Hepatocyte (in vitro differentiated cells): Measurements from ENCODE around the gene HNRNPF. TPM values are rescaled to one million over a fixed set of nuclear protein-coding genes. Genes with fewer than 3 reads are reported as not detected.

Source experiments
- DNase-seq: peaks from one replicate; pipeline ENCODE4 v3.0.0-alpha.2; 2016; ENCODE audit warnings: low spot score
- H2AFZ ChIP-seq: fragments of 200-600 bp; sonication (generic); 2 replicates; pipeline ENCODE4 v1.6.0; 2016; ENCODE audit warnings: antibody characterized with exemption, mild to moderate bottlenecking
- H3K27ac ChIP-seq: fragments of 200-600 bp; sonication (generic); 2 replicates; pipeline ENCODE4 v1.5.1; 2016; ENCODE audit warnings: mild to moderate bottlenecking
- H3K27me3 ChIP-seq: fragments of 200-600 bp; sonication (generic); 2 replicates; pipeline ENCODE4 v1.6.1; 2016
- H3K36me3 ChIP-seq: fragments of 200-600 bp; sonication (generic); replicated peaks from 2 replicates; pipeline ENCODE4 v1.5.1; 2016; ENCODE audit warnings: low read depth; ENCODE audit not compliant: insufficient read depth
- H3K4me1 ChIP-seq: fragments of 200-600 bp; sonication (generic); 2 replicates; pipeline ENCODE4 v1.5.1; 2016; ENCODE audit warnings: mild to moderate bottlenecking, moderate library complexity; ENCODE audit not compliant: insufficient read depth
- H3K4me2 ChIP-seq: fragments of 200-600 bp; sonication (generic); 2 replicates; pipeline ENCODE4 v1.6.0; 2016
- H3K4me3 ChIP-seq: fragments of 200-600 bp; sonication (generic); 2 replicates; pipeline ENCODE4 v1.5.1; 2016; ENCODE audit warnings: mild to moderate bottlenecking
- H3K79me2 ChIP-seq: fragments of 200-600 bp; sonication (generic); 2 replicates; pipeline ENCODE4 v1.6.0; 2017; ENCODE audit warnings: mild to moderate bottlenecking
- H3K9me2 ChIP-seq: fragments of 200-600 bp; sonication (generic); replicated peaks from 2 replicates; pipeline ENCODE4 v1.6.0; 2017; ENCODE audit warnings: mild to moderate bottlenecking; ENCODE audit not compliant: insufficient read depth
- H3K9me3 ChIP-seq: fragments of 200-600 bp; sonication (generic); 2 replicates; pipeline ENCODE4 v1.5.1; 2016; ENCODE audit warnings: low read depth, mild to moderate bottlenecking
- H4K20me1 ChIP-seq: fragments of 200-600 bp; sonication (generic); 2 replicates; pipeline ENCODE4 v1.6.0; 2016; ENCODE audit warnings: mild to moderate bottlenecking; ENCODE audit not compliant: insufficient read depth, poor library complexity, severe bottlenecking
- CTCF ChIP-seq: fragments of 200-600 bp; sonication (generic); IDR thresholded peaks from 2 replicates; pipeline ENCODE4 v1.5.1; 2016; ENCODE audit warnings: antibody characterized with exemption, mild to moderate bottlenecking; ENCODE audit not compliant: poor library complexity
- EZH2 ChIP-seq: fragments of 200-600 bp; sonication (generic); IDR thresholded peaks from 2 replicates; pipeline ENCODE4 v1.6.1; 2016; ENCODE audit warnings: antibody characterized with exemption, mild to moderate bottlenecking, borderline replicate concordance
- EZH2phosphoT487 ChIP-seq: fragments of 200-600 bp; sonication (generic); IDR thresholded peaks from one replicate; pipeline ENCODE4 v1.6.1; 2018; ENCODE audit warnings: antibody characterized with exemption, mild to moderate bottlenecking, low read depth, moderate library complexity; ENCODE audit not compliant: unreplicated experiment, severe bottlenecking
- WGBS: methylation state at CpG from one replicate; pipeline ENCODE4 v1.1.6; 2016; ENCODE audit warnings: low lambda C conversion rate; ENCODE audit errors: missing lambda C conversion rate; 5-methylcytosine and 5-hydroxymethylcytosine counted together
- polyA plus RNA-seq: library from polyadenylated mRNA; unstranded; fragments of >200 nt; fragmentation: Nextera tagmentation; extraction: Ambion mirVana; gene quantifications from 2 replicates; pipeline ENCODE4 v1.2.1, GENCODE V29; 2016
- small RNA-seq: library from RNA; depleted of rRNA; stranded (forward); fragments of <200 nt; gene quantifications from one replicate; pipeline ENCODE3, GENCODE V24; 2014
- total RNA-seq: library from RNA; depleted of rRNA; stranded (reverse); fragments of >200 nt; gene quantifications from 2 replicates; pipeline ENCODE4 v1.2.3, GENCODE V29; 2014

Gene HNRNPF
- total and polyA plus RNA-seq, 2 experiments from 2014 or later, result 134 to 217 TPM

- no peaks in the 10 kb centered on the region for H3K9me2 ChIP-seq
- no peaks in the 10 kb centered on the region for H3K27me3 ChIP-seq
- 79% methylated on average over 9 of the region's 9 CpGs for WGBS
- H3K27ac ChIP-seq, result peak overlapping the region; percentile 97
- H3K36me3 ChIP-seq, result no peaks in the 10 kb centered on the region
- TF ChIP-seq EZH2, result no peak
- no peak for TF ChIP-seq EZH2phosphoT487
- no peak for TF ChIP-seq CTCF
- H3K4me1 ChIP-seq, result peaks cover 12% of the 10 kb centered on the region
- no peak overlapping the region for H3K4me2 ChIP-seq
- H3K79me2 ChIP-seq, result no peaks in the 10 kb centered on the region
- DNase-seq, result peak; percentile 52
- H2AFZ ChIP-seq, result peak overlapping the region; percentile 49
- H3K9me3 ChIP-seq, result no peaks in the 10 kb centered on the region
- H4K20me1 ChIP-seq, result no peaks in the 10 kb centered on the region
- no peak overlapping the region for H3K4me3 ChIP-seq
Measured at GRCh38 chr10:43336641-43337318, 72.2 kb downstream of the HNRNPF start.

GRCh38 chr10:43336061-43336460 lies 72.9 kb downstream of the HNRNPF start:
- H3K79me2 ChIP-seq, result no peaks in the 10 kb centered on the region
- H3K4me3 ChIP-seq, result no peak overlapping the region
- H3K4me1 ChIP-seq, result peaks cover 12% of the 10 kb centered on the region
- no peaks in the 10 kb centered on the region for H3K9me2 ChIP-seq
- H4K20me1 ChIP-seq, result no peaks in the 10 kb centered on the region
- H3K4me2 ChIP-seq, result no peak overlapping the region
- WGBS, result 88% methylated on average over 3 of the region's 3 CpGs
- no peak for DNase-seq
- H3K9me3 ChIP-seq, result no peaks in the 10 kb centered on the region
- no peaks in the 10 kb centered on the region for H3K36me3 ChIP-seq
- peak overlapping the region; percentile 97 for H3K27ac ChIP-seq
- no peaks in the 10 kb centered on the region for H3K27me3 ChIP-seq
- no peak overlapping the region for H2AFZ ChIP-seq
- no peak for TF ChIP-seq CTCF
- TF ChIP-seq EZH2, result no peak
- TF ChIP-seq EZH2phosphoT487, result no peak

Small RNAs within 50 kb of the gene (small RNA-seq; reads per million reads assigned to genes)
- gene RNU6ATAC11P (not detected), gene RNU7-193P (not detected), gene SNORD3J (not detected)

Other genes with a start within 250 kb of the HNRNPF start
- gene RASGEF1A, start 142.1 kb downstream of the HNRNPF start, total RNA-seq, result 2.2 and 2.7 TPM in 2 replicates
- 1.4 and 1.5 TPM in 2 replicates for gene RASGEF1A, start 142.1 kb downstream of the HNRNPF start, polyA plus RNA-seq
- 0.80 TPM in 1 of 2 replicates, not detected in the other for gene FXYD4, start 37.5 kb downstream of the HNRNPF start, total RNA-seq
- gene FXYD4, start 37.5 kb downstream of the HNRNPF start, polyA plus RNA-seq, result 0.19 and 4.8 TPM in 2 replicates
- gene ZNF487, start 27.9 kb upstream of the HNRNPF start, total RNA-seq, result 8.1 and 9.3 TPM in 2 replicates
- 5.6 and 8.9 TPM in 2 replicates for gene ZNF487, start 27.9 kb upstream of the HNRNPF start, polyA plus RNA-seq
- 2.9 and 4.3 TPM in 2 replicates for gene ZNF239, start 165.4 kb upstream of the HNRNPF start, total RNA-seq
- 5.6 and 5.8 TPM in 2 replicates for gene ZNF239, start 165.4 kb upstream of the HNRNPF start, polyA plus RNA-seq
- 1.9 and 2.6 TPM in 2 replicates for gene ZNF485, start 197.3 kb upstream of the HNRNPF start, total RNA-seq
- 0.15 and 1.4 TPM in 2 replicates for gene ZNF485, start 197.3 kb upstream of the HNRNPF start, polyA plus RNA-seq
- gene ZNF32, start 239.7 kb upstream of the HNRNPF start, total RNA-seq, result 48.5 and 57.9 TPM in 2 replicates
- 37.9 and 42.6 TPM in 2 replicates for gene ZNF32, start 239.7 kb upstream of the HNRNPF start, polyA plus RNA-seq